Tibial nerve (tissue), 4 donors: ENCODE measurements around the gene VILL. TPM values are rescaled to one million over a fixed set of nuclear protein-coding genes. Genes with fewer than 3 reads are reported as not detected.
A peak's percentile ranks its signal among the peaks of the same experiment; 100 is the strongest.
"Not testable (repeated sequence)": the region's sequence is repeated elsewhere in the genome, so short reads cannot be mapped to it uniquely, and the experiment has no call there.

Experiments
- DNase-seq, 2 donors: peaks; one replicate each; pipeline ENCODE4 v3.0.0-alpha.2; 2019; ENCODE audit warnings: low spot score in 2 of 2
- H3K27ac ChIP-seq, 4 donors: fragments of 200-600 bp; sonication (generic) in 3 of 4; one replicate each; pipeline ENCODE4 v1.5.1; 2017 to 2019; ENCODE audit warnings: mild to moderate bottlenecking in 1 of 4
- H3K27me3 ChIP-seq, 2 donors: fragments of 200-600 bp; sonication (generic) in 1 of 2; one replicate each; pipeline versions ENCODE4 v1.5.1 to v1.6.0; 2017 to 2019
- H3K36me3 ChIP-seq, 3 donors: fragments of 200-600 bp; sonication (generic); one replicate each; pipeline ENCODE4 v1.5.1; 2018 to 2019
- H3K4me1 ChIP-seq, 4 donors: fragments of 200-600 bp; sonication (generic) in 3 of 4; one replicate each; pipeline ENCODE4 v1.5.1; 2017 to 2019
- H3K4me3 ChIP-seq, 4 donors: fragments of 200-600 bp; sonication (generic) in 3 of 4; one replicate each; pipeline ENCODE4 v1.5.1; 2017 to 2019; ENCODE audit warnings: mild to moderate bottlenecking in 1 of 4, moderate library complexity in 1 of 4
- H3K9me3 ChIP-seq, 4 donors: fragments of 200-600 bp; sonication (generic) in 3 of 4; one replicate each; pipeline ENCODE4 v1.5.1; 2017 to 2019
- CTCF ChIP-seq, 5 experiments: fragments of 200-600 bp in 3 of 5; fragments of 450-650 bp in 2 of 5; sonication (generic) in 3 of 5; IDR thresholded peaks; one replicate each; pipeline ENCODE4 v1.5.1; 2016 to 2019; ENCODE audit warnings: antibody characterized with exemption in 5 of 5, mild to moderate bottlenecking in 3 of 5, moderate library complexity in 2 of 5
- EP300 ChIP-seq, 2 donors: sonication (generic); formaldehyde crosslinking; IDR thresholded peaks; one replicate each; pipeline ENCODE4 v1.6.1; 2017; ENCODE audit warnings: antibody characterized with exemption in 2 of 2, mild to moderate bottlenecking in 1 of 2
- POLR2A ChIP-seq, 2 donors: fragments of 450-650 bp; IDR thresholded peaks; one replicate each; pipeline ENCODE4 v1.6.1; 2017; ENCODE audit warnings: antibody characterized with exemption in 2 of 2, mild to moderate bottlenecking in 2 of 2, moderate library complexity in 2 of 2
- WGBS, 2 donors: methylation state at CpG; one replicate each; pipeline ENCODE4 v1.1.5; 2018; 5-methylcytosine and 5-hydroxymethylcytosine counted together
- total RNA-seq, 4 donors: library from RNA; depleted of rRNA; stranded (reverse); fragments of >200 nt; gene quantifications; one replicate each; pipeline ENCODE4 v1.1.0, GENCODE V29; 2016

Gene VILL
- total RNA-seq, 4 donors from 2014 or later: 13.6 to 16.5 (median 15.3) TPM

GRCh38 chr3:37968199-37968598 is 22.4 kb upstream of the VILL start:
- H3K27me3 ChIP-seq: no peaks in the 10 kb centered on the region
- no peaks in the 10 kb centered on the region for H3K9me3 ChIP-seq
- 83 to 88% methylated on average over 9 of the region's 9 CpGs for WGBS, 2 donors
- no peak for DNase-seq
- TF ChIP-seq POLR2A (IDR thresholded peaks at IDR 0.05): no peak
- no peak for TF ChIP-seq EP300 (IDR thresholded peaks at IDR 0.05)
- no peak for TF ChIP-seq CTCF (IDR thresholded peaks at IDR 0.05)
- no peak overlapping the region for H3K4me3 ChIP-seq
- H3K27ac ChIP-seq: peak overlapping the region in 2 of 4 donors; percentile 39 to 47
- peaks cover 0 to 55% (median 0%) of the 10 kb centered on the region in 3 donors for H3K36me3 ChIP-seq
- peaks cover 0 to 41% (median 19%) of the 10 kb centered on the region in 4 donors for H3K4me1 ChIP-seq

- Histone ChIP-seq H3K27ac (peak overlapping the region in 2 of 4 donors; percentile 45 to 47), H3K9me3 (no peaks in the 10 kb centered on the region), H3K36me3 (peaks cover 0 to 63% (median 0%) of the 10 kb centered on the region in 3 donors), H3K27me3 (no peaks in the 10 kb centered on the region), H3K4me1 (peaks cover 0 to 37% (median 18%) of the 10 kb centered on the region in 4 donors), H3K4me3 (no peak overlapping the region)
- 65 to 73% methylated on average over 9 to 15 of the region's 15 CpGs for WGBS, 2 donors
- TF ChIP-seq EP300 (IDR thresholded peaks at IDR 0.05) (no peak), POLR2A (IDR thresholded peaks at IDR 0.05) (no peak), CTCF (IDR thresholded peaks at IDR 0.05) (no peak)
- DNase-seq: no peak
Measured at GRCh38 chr3:37968813-37969595, 21.6 kb upstream of the VILL start.

- no peak for TF ChIP-seq POLR2A (IDR thresholded peaks at IDR 0.05)
- no peak for TF ChIP-seq EP300 (IDR thresholded peaks at IDR 0.05)
- no peak for TF ChIP-seq CTCF (IDR thresholded peaks at IDR 0.05)
- no peak for DNase-seq
- 50 to 62% methylated on average over 6 to 7 of the region's 7 CpGs for WGBS, 2 donors
- H3K9me3 ChIP-seq: no peaks in the 10 kb centered on the region
- H3K27ac ChIP-seq: peak overlapping the region in 1 of 4 donors; percentile 45
- H3K4me1 ChIP-seq: peaks cover 0 to 37% (median 18%) of the 10 kb centered on the region in 4 donors
- H3K4me3 ChIP-seq: no peak overlapping the region
- peaks cover 0 to 68% (median 0%) of the 10 kb centered on the region in 3 donors for H3K36me3 ChIP-seq
- H3K27me3 ChIP-seq: no peaks in the 10 kb centered on the region
Measured at GRCh38 chr3:37969596-37970100, 20.9 kb upstream of the VILL start.

- no peak for DNase-seq
- Histone ChIP-seq H3K4me3 (no peak overlapping the region), H3K9me3 (no peaks in the 10 kb centered on the region), H3K4me1 (peaks cover 0 to 37% (median 18%) of the 10 kb centered on the region in 4 donors), H3K27me3 (no peaks in the 10 kb centered on the region), H3K36me3 (peaks cover 0 to 66% (median 0%) of the 10 kb centered on the region in 3 donors), H3K27ac (peak overlapping the region in 1 of 4 donors; percentile 13)
- 64 to 81% methylated on average over 5 of the region's 5 CpGs for WGBS, 2 donors
- no peak for TF ChIP-seq EP300 (IDR thresholded peaks at IDR 0.05)
- TF ChIP-seq POLR2A (IDR thresholded peaks at IDR 0.05): no peak
- no peak for TF ChIP-seq CTCF (IDR thresholded peaks at IDR 0.05)
Measured at GRCh38 chr3:37970802-37971201, 19.8 kb upstream of the VILL start.

- H3K4me3 ChIP-seq: no peak overlapping the region
- DNase-seq: no peak
- no peaks in the 10 kb centered on the region for H3K27me3 ChIP-seq
- H3K9me3 ChIP-seq: no peaks in the 10 kb centered on the region
- H3K27ac ChIP-seq: peak overlapping the region in 1 of 4 donors; percentile 13
- peaks cover 0 to 35% (median 18%) of the 10 kb centered on the region in 4 donors for H3K4me1 ChIP-seq
- peaks cover 0 to 71% (median 0%) of the 10 kb centered on the region in 3 donors for H3K36me3 ChIP-seq
- TF ChIP-seq CTCF (IDR thresholded peaks at IDR 0.05): no peak
- no peak for TF ChIP-seq POLR2A (IDR thresholded peaks at IDR 0.05)
- TF ChIP-seq EP300 (IDR thresholded peaks at IDR 0.05): no peak
Measured at GRCh38 chr3:37971467-37971866, 19.1 kb upstream of the VILL start.

DNA sequence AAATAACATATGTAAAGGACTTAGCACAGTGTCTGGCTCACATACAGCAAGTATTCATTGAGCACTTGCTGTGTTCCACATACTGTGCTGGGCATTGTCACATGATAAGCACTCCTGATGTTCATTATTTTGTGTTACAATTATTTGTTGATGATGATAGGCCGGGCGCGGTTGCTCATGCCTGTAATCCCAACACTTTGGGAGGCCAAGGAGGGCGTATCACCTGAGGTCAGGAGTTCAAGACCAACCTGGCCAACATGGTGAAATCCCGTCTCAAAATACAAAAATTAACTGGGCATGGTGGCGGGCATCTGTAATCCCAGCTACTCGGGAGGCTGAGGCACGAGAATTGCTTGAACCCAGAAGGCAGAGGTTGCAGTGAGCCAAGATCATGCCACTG is 18.5 kb upstream of the VILL start:
- H3K4me3 ChIP-seq, H3K27ac ChIP-seq, H3K27me3 ChIP-seq, DNase-seq, H3K9me3 ChIP-seq: not testable (repeated sequence)
- WGBS, 2 donors: 89 to 94% methylated on average over 8 of the region's 8 CpGs
- Histone ChIP-seq H3K36me3 (peaks cover 0 to 77% (median 0%) of the 10 kb centered on the region in 3 donors), H3K4me1 (peaks cover 0 to 29% (median 17%) of the 10 kb centered on the region in 4 donors)
